NCI-H226 (cell line): ENCODE data around the gene STK25.
"Not testable (repeated sequence)": the region's sequence is repeated elsewhere in the genome, so short reads cannot be mapped to it uniquely, and the experiment has no call there.

Experiments used
- DNase-seq: peaks from one replicate; pipeline ENCODE4 v3.0.0-alpha.2; 2015

Gene STK25

DNA sequence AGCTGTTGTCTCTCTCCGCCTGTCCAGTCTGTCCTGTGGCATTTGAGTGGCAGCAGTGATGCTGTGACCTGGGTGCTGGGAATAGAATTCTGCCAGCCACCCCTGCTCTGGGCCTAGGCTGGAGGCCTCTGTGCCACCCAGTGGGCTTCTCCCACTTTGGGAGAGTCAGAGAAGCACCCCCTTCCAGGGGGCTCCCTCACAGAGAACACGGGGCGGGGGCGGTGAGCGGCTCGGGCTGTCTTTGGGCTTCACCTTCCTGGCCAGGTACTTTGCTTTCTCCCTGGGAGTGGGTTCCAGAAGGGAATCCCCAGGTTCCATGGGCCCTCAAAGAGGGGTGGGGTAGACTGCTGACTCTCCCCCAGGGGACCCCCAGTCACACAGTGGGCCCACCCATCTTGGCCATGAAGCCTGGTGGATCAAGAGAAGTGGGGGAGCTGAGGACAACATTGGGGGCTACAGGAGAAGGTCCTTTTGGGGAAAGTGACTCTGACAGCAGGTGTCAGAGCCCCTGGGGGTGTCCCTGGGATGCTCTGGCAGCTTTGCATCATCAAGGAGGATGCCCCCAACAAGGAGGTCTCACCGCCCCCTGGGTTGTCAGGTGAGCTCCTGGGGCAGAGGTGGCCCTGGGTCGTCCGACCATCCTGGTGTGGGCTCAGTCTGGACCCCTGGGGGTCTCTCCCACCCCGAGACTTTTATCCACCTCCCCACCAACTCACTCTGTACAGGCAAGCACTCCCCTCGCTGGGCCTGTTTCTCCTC lies 31.4 kb upstream of the STK25 start:
- no peak for DNase-seq

DNA sequence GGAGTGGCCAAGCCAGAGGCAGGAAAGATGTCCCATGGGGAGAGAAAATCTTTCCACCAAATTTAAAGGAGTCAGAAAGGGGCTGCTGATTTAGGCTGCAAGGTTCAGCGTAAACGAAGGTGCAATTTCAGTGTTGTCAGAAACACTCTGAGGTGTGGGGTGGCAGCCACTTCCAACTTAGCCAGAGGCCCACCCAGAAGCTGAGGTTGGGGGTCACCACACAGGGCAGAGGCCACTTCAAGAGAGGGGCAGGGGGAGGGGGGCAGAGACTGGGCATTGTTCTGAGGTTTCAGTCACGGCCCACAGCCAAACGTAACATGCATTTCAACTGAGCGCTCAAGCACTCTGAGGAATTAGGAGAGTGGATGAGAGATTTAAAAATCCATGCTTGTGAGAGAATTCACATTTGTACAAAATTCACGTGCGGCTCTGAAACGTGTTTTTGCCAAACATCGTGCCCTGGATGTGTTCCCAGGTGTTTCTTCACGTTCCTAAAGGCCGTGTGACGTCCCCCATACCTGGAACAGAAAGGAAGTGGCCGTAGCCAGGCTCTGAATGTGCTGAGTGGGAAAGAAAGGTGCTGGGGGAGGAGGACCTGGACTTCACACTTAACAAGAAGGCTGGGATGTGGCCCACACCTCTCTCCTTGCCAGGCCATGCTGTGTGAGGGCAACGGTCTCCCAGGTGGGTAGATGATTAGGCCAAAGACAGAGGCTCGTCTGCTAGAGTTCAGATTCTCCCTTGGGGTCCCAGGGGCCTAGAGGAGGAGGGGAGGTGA lies 30.6 kb upstream of the STK25 start:
- DNase-seq = no peak

DNA sequence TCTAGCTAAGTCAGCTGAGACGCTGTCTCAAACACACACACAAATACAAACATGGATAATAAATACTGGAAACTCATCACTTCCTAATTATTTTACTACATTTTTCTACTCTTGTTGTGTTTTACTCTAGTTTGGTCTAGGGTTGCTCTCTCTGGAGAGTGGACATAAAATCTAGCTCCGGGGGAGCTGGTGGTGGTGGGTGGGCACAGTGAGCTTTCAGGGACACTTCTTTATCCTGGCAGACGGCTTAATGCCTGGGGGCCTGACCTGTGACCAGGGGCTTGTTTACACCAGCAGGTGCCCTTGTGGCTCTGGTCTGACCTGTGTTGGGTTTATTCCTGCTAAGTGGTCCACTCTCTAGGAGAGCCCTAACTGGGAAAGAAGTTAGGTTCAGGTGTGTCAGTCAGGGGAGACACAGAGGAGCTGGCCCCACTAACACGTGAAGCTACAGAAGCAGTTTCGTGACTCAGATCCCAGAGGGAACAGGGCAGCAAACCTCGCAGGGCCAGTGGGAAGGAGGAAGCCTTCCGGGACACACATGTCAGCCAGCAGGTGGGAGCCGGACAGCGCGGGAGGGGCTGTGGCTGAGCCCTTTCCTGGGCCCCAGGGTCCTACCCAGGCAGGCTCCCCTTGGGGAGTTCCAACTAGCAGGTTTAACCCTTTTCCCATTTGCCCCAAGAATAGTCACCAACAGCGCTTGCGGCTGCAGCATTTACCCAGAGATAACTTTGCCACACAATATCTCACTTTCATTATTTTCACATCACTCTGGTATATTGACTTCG lies 27.7 kb upstream of the STK25 start:
- no peak for DNase-seq

DNA sequence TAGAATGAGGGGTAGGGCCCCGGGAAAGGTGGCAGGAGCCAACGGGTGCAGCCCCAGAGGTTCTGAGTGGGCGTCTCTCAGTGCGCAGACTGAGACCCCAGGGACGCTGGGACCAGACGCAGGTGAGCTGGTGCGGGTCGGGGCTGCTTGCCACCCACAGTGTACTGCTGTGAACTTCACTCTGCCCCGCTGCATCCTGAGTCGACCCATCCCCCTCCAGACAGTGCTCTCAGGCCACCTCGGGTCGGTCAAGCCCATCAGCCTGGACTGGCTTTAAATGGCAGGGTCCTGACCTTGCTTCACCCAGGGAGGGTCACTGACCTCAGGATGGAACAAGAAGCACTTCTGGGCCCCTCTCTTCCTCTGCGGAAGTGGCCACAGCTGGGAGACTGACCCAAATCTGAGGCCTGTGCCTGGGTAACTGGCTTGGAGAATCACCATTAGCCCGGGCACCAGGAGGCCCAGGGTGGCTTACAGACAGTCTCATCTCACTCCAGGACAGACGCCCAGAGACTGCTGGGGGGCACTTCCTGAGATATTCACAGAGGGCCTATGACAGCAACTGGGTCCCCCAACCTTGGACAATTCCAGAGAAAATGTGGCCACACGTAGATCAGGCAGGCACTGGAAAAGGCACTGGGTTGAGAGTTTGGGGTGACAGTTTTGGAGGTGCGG lies 26.5 kb upstream of the STK25 start:
- no peak for DNase-seq

DNA sequence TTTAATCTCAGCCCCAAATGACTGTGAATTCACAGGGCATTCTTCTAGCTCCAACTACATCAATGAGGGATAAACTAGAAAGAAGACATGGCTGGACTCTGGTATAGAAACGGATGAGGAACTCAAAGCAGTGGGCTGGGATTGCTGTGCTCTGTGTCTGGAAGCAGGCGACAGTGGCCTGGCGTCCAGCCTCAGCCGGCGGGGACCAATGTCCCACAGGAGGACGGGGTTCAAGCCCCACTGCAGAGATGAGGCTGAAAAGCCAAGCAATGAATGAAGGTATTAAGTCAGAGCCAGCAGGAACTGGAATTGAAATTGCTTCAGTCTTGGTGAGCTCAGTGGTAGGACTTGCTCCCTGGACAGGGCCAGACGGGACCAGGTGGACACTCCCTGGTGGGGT lies 25.9 kb upstream of the STK25 start:
- no peak for DNase-seq

DNA sequence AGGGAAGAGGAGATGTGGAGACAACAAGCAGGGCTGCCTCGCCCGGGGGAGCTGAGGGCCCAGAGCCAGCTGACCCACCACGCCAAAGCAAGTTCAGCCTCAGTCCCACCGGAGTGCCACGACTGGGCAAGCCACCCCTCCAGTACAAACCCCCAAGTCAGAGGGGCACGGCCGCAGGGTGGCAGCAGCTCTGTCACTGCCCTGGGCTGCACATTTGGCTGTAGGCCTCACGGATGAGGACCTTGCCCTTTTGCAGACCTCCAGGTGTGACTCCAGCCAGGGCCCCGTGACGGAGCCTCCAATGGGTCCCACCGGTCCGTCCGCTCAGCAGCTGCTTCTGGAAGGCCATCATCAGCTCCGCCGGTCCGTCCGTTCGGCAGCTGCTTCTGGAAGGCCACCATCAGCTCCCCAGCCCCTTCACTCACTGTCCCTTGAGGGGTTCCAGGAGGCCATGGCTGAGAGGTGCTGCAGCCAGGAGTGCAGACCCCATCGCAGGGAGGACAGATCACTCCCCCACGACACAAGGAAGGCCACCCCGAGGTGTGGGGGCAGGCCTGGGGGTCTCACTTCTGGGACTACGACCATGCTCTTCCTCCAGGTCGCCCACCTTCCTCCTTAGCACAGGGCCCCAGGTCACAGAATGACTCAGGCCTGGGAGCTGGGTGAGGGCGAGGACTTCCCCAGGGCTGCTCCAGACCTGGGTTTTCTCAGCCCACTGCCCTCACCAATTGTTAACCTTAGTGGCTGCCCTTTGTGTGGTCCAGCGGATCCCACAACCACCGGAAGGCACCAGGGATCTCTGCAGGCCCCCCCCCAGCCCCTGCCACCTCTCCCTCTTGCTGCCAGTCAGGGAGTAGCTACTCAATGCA lies 24.6 kb upstream of the STK25 start:
- DNase-seq = no peak

DNA sequence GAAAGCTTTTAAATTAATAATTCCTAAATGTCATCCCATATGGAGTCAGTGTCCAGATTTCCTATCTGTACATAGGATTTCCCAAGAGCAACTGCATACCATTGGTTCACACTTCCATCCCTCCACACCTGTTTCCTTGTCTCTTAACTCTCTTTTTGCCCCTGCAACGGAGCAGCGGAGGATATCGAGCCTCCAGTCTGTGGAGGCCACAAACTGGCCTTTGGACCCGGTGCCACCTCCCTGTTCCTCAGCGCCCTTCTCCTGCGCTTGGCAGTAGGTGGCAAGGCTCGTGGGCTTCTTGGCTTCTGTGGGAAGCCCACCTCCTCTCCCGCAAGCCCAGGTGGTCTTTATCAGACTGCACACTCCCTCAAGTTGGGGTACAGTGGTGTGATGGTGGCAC lies 23.8 kb upstream of the STK25 start:
- no peak for DNase-seq

DNA sequence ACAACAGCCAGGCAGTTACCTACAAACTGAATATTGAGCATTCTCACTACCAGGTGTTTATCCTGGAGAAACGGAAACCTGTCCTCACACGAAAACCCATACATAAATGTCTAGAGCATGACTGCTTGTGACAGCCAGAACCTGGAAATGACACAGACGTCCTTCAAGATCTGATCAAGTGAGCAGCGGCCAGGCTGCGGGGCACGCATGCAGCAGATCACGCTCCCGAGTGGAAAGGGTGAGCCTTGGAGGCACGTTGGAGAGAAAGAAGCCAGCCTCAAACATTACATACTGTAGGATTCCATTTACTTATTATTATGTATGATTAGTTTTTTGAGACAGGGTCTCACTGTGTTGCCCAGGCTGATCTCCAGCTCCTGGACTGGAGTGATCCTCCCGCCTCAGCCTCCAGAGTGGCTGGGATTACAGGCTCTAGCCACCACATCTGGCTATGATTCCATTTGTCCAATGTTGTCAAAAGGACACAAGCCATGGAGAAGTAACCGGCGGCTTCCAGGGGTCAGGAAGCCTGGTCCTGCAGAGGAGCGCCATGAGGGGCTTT lies 22.9 kb upstream of the STK25 start:
- no peak for DNase-seq

DNA sequence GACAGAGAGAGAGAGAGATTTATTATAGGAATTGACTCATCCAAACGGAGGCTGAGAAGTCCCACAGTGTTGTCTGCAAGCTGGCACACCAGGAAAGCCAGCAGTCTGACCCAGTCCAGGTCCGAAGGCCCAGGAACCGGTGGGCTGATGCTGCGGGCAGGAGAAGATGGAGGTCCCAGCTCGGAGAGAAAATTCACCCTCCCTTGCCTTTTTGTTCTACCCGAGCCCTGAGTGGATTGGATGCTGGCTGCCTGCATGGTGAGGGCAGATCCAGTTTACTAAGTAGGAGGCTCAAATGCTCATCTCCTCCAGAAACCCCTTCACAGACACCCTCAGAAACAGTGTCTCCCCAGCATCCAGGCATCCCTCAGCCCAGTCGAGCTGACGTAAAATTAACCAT lies 22.2 kb upstream of the STK25 start:
- DNase-seq = no peak

DNA sequence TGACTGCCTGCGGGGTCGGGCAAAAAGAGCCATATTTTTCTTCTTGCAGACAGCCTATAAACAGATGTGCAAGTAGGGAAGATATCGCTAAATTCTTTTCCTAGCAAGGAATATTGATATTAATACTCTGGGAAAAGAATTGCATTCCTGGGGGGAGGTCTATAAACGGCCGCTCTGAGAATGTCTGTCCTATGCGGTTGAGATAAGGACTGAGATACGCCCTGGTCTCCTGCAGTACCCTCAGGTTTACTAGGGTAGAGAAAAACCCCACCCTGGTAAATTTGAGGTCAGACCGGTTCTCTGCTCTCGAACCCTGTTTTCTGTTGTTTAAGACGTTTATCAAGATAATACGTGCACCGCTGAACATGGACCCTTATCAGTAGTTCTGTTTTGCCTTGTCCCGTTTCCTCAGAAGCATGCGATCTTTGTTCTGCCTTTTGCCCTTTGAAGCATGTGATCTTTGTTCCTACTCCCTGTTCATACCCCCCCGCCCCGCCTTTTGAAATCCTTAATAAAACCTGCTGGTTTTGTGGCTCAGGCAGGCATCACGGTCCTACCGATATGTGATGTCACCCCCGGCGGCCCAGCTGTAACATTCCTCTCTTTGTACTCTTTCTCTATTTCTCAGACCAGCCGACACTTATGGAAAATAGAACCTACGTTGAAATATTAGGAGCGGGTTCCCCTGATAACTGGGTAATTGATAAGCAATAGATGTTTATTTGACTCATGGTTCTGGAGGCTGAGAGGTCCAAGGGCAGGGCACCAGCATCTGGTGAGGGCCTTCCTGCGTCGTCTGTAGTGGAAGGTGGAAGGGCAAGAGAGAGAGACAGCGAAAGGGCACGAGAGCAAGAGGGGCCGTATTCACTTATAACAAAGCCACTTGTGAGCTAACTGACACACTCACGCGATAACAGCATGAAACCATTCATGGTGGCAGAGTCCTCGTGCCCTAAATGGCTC lies 17.7 kb upstream of the STK25 start:
- not testable (repeated sequence) for DNase-seq

DNA sequence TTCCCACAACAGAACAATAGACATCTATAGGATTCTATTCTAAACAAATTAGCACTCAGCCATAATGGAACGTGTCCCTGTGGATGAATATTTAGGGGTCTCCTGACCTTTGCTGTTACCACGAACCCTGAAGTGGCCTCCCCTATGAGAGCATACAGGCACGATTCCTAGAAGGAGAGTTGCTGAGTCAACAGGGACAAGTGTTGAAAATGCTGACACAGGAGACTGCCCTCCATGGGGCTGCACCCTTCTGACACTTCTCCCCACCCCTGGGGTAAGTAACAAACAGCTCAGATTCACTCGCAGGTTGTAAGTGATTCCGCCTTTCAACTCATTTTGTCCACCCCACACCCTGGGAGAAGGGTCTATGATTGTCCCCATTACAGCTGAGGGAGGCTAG lies 14.1 kb upstream of the STK25 start:
- no peak for DNase-seq

DNA sequence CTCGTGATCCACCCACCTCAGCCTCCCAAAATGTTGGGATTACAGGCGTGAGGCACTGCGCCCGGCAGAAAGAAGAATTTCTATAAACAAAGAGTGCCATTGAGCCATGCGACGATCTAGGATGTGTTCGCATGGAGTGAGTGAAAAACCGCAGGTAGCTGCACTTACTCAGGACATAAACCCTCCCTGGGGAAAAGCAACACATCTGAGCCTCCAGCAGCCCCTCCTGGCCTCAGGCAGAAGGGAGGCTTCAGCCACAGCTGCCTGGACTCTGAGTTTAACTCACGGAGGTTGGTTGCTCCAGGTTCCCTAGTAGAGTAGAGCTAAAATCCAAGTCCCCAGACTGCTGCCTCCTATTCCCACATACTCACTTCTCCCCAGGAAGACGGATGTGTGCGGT lies 11.3 kb upstream of the STK25 start:
- no peak for DNase-seq

DNA sequence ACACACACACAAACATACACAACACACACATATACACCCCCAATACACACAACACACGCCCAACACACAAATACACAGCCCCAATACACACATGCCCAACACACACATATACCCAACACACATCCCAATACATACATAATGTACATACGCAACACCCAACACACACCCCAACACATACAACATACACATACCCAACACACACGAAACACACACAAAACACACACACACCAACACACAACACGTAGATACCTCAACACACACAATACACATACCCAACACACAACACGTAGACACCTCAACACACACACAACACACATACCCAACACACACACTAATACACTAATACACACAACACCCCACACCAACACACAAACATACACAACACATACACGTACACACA lies 8.9 kb upstream of the STK25 start:
- no peak for DNase-seq

DNA sequence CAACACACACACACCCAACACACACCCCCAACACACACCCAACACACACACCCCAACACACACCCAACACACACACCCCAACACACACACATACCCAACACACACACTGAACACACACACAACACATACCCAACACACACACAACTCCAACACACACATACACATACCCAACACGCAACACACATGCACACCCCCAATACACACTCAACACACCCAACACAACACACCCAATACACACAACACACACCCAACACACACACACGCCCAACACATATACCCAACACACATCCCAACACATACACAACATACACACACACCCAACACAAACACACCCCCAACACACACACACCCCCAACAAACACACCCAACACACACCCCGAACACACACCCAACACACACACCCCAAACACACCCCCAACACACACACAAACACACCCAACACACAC lies 8.2 kb upstream of the STK25 start:
- no peak for DNase-seq

DNA sequence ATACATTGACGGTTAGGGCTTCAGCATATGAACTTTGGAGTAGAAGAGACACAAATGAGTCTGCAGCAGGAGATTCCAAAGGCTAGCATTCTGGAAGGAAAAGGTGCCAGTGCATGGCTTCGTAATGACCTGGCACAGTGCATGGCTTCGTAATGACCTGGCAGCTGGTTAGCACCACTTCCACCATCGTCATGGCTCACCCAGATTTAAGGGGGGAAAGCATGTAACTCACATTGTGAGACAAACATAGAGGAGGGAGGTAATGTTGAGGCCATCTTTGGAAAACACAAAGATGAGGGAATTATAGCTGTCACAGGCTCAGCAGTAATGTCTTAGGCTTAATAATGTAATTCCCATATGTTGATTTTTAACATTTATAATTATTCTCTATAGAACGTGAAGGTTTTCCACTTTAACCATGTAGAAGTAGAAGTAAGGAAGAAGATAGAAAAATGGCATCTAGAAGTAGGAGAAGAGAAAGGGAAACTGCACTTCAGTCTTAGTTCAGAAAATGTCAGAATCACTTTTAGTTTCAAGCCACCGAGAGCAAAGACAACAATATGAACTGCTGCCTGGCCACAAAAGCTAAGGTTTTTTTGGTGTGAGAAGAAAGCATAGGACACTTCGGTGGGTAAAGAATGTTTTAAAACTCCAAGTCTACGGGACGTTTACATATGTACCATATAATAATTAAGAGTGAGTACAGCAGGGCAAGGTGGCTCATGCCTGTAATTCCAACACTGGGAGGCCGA lies 6.8 kb upstream of the STK25 start:
- no peak for DNase-seq

DNA sequence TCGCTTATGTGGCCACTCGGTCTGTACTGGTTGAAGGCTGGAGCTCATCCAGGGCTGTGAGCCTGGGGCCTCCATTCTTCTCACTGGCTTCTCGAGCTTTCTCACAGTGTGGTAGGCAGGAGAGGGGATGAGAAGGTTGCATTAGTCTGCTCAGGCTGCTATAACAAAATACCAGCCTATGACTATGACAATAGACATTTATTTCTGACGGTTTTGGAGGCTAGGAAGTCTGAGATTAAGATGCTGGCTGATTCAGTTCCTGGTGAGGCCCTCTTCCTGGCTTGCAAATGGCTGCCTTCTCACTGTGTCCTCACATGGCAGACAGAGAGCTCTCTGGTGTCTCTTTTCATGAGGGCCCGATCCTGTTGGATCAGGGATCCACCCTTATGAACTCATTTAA lies 6.2 kb upstream of the STK25 start:
- DNase-seq = no peak

DNA sequence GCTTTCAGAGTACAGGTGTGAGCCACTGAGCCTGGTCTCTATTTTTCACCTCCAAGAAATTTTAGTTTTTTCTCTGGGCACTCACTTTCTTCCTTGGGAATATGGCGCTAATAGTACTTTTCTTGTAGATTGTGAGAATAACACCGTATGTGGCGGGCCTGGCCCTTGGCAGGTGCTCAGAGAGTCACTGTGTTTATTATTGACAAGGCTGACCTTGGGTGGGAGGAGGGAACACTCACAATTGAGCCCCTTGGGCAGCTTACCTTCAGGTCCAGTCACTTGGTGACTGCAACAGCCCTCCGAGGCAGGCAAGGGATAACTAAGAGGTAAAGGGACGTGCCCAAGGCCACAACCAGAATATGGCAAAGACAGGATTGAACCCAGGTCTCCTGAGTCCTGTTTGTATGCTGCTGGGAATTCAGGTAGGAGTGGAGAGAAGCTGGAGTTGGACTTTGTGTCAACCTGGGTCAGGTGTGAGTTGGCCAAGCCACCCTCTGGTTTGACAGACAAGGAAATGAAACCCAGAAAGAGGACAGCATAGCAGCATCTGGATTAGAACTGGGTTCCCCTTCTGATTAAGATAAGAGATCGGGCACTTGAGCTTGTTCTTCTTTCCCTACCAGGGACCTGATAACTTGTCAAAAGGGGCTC lies 2.8 kb upstream of the STK25 start:
- DNase-seq = no peak

DNA sequence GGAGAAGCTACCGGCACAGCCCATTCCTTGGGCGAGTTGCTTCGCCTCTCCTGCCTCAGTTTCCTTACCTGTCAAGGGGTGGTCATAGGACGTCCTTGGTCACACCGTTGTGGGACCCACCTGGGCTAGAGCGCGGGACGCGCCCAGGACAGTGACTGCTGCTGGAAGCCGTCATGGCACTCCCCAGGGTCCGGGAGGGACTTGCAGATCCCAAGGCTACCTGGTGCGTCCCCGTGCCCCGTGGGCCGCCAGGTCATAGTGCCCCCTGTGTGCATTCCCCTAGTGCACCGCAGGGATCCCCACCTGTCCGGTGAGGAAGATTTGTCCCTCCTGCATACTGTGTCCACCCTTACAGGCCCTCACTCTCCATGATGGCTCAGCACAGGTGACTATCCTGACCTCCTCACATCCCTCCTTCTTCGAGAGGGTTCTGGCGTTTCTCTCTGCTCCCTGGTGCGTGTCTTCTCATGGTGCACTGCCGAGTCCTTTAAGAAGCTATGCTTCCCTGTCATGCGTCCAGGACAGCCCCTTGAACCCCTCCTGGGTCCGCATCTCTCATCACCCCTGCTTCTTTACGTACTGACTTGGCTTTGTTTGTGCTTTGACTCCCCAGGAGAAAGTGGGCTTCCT lies 886 bp upstream of the STK25 start:
- no peak for DNase-seq
